ENCODE results near the gene LHFPL5.

The LHFPL5 gene

DNA sequence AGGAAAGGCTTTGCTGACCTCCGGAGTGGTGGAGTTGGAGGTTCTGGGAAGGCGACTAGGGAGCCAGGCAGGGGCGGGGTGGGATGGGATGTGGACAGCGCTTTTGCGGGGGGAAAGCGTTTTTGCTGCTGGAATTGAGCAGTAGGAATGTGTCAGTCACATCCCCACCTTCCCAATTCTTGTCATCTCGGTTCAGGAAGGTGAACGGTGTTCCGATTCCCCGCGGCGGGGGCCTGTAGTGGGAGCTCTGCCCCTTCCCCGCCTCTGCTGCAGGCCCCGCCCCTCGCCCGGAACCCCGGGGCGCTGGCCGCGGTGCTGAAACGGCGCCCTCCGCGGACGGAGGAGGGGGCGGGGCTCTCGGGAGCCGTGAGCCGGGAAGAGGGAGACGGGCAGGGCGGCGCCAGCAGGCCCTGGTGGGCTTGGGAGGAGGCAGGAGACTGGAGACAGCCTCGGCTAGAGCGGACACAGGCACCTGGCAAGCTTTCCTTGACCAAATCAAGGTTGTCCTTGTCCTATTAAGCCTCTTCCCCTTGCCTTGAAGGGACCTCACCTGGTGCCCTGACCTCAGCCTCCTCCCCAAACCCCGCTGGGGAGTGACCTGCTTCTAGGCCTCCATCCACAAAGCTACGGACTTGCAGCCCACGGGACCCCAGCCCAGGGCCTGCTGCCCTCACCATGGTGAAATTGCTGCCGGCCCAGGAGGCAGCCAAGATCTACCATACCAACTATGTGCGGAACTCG is at the start of gene LHFPL5:
Gene LHFPL5, plus strand, starts transcription at position 357 of the 741 bp plus-strand sequence. Its CDS starts 319 bp downstream, at position 676.
- no peak for TF ChIP-seq ZFX (IDR thresholded peaks at IDR 0.05; ENCODE audit: borderline replicate concordance)
- TF ChIP-seq, protein P1, sequence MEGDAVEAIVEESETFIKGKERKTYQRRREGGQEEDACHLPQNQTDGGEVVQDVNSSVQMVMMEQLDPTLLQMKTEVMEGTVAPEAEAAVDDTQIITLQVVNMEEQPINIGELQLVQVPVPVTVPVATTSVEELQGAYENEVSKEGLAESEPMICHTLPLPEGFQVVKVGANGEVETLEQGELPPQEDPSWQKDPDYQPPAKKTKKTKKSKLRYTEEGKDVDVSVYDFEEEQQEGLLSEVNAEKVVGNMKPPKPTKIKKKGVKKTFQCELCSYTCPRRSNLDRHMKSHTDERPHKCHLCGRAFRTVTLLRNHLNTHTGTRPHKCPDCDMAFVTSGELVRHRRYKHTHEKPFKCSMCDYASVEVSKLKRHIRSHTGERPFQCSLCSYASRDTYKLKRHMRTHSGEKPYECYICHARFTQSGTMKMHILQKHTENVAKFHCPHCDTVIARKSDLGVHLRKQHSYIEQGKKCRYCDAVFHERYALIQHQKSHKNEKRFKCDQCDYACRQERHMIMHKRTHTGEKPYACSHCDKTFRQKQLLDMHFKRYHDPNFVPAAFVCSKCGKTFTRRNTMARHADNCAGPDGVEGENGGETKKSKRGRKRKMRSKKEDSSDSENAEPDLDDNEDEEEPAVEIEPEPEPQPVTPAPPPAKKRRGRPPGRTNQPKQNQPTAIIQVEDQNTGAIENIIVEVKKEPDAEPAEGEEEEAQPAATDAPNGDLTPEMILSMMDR (IDR thresholded peaks at IDR 0.05) = peak; percentile 6; the same call in 1 of the 2 replicates
- H3K27ac ChIP-seq = no peak within 1 kb of the TSS

DNA sequence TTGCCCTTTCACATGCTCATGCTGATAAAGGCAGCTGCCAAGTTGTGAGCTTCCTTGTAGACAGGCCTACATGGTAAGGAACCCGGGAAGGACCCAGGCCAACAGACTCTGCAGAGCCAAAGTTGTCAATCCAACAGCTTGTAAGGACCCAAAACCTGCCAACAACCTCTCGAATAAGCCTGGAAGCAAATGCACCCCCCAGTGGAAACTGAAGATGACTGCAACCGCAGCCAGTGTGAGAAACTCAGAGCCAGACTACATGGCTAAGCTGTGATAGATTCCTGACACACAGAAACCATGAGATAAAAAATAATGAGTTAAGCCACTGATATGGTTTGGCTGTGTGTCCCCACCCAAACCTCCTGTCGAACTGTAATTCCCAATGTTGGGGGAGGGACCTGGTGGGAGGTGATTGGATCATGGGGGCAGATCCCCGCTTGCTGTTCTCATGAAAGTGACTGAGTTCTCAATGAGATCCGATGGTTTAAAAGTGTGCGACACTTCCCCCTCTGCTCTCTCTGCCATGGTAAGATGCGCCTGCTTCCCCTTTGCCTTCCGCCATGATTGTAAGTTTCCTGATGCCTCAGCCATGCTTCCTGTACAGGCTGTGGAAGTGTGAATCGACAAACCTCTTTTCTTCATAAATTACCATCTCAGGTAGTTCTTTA is 47.6 kb upstream of the LHFPL5 start:
- TF ChIP-seq, protein P1 (IDR thresholded peaks at IDR 0.05) = 0 out of 2 replicates have a peak, but pooled peaks have one; percentile 6
- no peak for TF ChIP-seq ZFX (IDR thresholded peaks at IDR 0.05; ENCODE audit: borderline replicate concordance)
- no peak overlapping the region for H3K27ac ChIP-seq

DNA sequence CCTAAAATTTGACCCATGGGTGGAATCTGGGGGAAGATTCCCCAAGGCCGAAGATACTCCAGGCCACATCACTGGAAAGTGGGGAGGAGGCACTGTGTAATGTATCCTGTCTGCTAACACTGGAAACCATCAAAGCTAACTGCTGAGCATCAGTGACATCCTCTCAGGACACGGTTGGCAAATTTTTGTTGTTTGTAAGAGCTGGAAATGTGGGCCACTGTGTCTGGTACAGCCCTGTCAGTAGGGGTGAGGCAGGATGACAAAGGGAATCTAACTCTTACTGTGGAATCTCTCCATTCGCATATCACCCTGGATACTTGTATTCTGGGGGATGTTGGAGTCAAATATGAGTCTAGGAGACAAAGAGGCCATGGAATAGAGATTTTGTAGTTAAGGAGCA is 45.7 kb upstream of the LHFPL5 start:
- TF ChIP-seq, protein P1 (IDR thresholded peaks at IDR 0.05) = no peak
- TF ChIP-seq ZFX (IDR thresholded peaks at IDR 0.05; ENCODE audit: borderline replicate concordance) = no peak
- H3K27ac ChIP-seq = no peak overlapping the region

DNA sequence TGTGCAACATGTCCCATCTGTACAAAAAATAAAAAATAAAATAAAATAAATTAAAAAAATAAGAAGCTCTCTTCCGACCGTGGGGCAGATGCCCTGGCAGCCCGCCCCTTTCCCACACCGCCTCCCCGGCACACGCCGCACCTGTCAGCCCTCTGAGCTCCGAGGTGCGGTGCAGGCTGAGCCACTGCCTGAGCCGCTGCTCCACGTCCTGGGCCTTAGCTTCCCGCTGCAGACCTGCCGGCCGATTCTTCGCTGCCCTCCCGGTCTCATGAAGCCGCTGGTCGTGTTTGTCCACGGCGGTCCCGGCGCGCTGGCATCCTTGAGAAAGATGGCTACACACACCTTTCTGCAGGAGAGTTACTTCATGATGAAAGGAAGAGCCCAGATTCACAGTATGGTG is 39.4 kb upstream of the LHFPL5 start:
- no peak for TF ChIP-seq ZFX (IDR thresholded peaks at IDR 0.05; ENCODE audit: borderline replicate concordance)
- TF ChIP-seq, protein P1 (IDR thresholded peaks at IDR 0.05) = no peak
- H3K27ac ChIP-seq = no peak overlapping the region

DNA sequence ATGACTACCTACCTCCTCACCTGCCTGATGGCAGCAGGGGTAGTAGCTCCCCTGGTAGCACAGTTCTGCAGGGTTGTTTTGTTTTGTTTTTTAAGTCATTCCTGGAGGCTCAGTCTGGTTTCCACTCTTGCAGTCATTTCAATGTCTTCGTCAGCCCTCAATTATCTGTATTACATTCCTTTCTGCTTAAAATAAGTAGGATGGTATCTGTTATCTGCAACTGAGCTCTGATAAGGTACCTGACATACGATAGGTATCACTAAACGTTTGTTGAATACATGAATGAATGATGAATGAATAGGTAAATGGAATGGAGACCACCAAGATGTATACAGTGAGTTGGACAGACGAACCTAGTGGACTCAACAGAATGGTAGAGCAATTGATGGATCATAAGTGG is 35.9 kb upstream of the LHFPL5 start:
- no peak for TF ChIP-seq ZFX (IDR thresholded peaks at IDR 0.05; ENCODE audit: borderline replicate concordance)
- TF ChIP-seq, protein P1 (IDR thresholded peaks at IDR 0.05) = no peak
- H3K27ac ChIP-seq = no peak overlapping the region

DNA sequence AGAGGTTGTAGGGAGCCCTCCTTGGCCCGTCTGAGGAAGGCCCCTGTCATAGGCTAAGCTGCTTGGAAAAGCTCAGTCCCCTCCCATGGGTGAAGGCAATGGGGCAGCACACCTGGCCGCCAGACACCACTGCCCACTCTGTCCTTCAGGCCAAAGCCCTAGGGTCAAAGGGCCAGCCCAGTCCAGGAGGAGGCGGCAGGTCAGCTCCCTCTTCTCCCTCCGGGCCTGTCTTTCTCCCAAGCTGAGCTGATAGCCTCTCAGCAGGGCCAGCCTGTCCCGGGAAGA is 33.9 kb upstream of the LHFPL5 start:
- no peak for TF ChIP-seq ZFX (IDR thresholded peaks at IDR 0.05; ENCODE audit: borderline replicate concordance)
- TF ChIP-seq, protein P1 (IDR thresholded peaks at IDR 0.05) = no peak
- no peak overlapping the region for H3K27ac ChIP-seq

DNA sequence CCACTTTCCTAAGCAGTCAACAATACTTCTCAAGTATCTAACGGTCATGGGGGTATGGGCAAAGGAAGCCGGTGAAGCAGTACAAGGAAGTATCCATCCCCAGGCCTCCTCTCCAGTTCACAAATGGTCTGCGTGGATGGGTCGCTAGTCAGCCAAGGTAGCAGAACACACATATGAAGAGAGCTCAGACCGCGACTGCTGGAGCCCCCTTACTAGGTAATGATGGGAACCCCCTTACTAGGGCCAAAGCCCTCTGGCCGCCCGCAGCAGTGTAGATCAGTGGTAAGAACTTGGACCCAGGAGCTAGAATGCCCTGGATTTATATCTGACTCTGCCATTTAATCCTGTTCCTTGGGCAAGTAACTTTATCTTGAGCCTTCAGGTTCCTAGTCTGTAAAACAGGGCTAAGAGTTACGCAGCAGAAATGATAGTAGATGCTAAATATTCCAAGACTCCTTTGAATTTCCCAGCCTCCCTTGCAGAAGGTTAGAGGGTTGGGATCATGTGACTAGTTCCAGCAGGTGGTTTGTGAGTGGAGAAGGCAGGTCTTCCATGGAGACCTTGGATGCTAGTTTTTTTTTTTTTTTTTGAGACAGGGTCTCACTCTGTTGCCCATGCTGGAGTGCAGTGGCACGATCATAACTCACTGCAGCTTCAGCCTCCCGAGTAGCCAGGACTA is 30.9 kb upstream of the LHFPL5 start:
- TF ChIP-seq, protein P1 (IDR thresholded peaks at IDR 0.05) = no peak
- no peak for TF ChIP-seq ZFX (IDR thresholded peaks at IDR 0.05; ENCODE audit: borderline replicate concordance)
- no peak overlapping the region for H3K27ac ChIP-seq

Data from 22Rv1 (cell line).